Bronchial epithelial cell (primary cell): ENCODE results near the gene MRGPRX2. TPM values are rescaled to one million over a fixed set of nuclear protein-coding genes. Genes with fewer than 3 reads are reported as not detected.

Experiments
- DNase-seq: peaks from one replicate; pipeline ENCODE4 v3.0.0-alpha.2; 2010; ENCODE audit warnings: low read depth
- FAIRE-seq: peaks from 2 replicates; lab custom pipeline; 2011; peaks lifted over from hg19 to GRCh38; lab: Jason Lieb, UNC
- H3K27me3 ChIP-seq: 2 replicates; pipeline ENCODE4 v1.5.1; 2011; ENCODE audit warnings: low read length; ENCODE audit not compliant: control insufficient read depth, insufficient read depth
- H3K36me3 ChIP-seq: 2 replicates; pipeline ENCODE4 v1.5.1; 2011; ENCODE audit warnings: low read length; ENCODE audit not compliant: control insufficient read depth, insufficient read depth
- H3K4me3 ChIP-seq: 2 replicates; pipeline ENCODE4 v1.5.1; 2011; ENCODE audit warnings: mild to moderate bottlenecking, low read depth, low read length, control low read depth
- total RNA-seq: library from RNA; depleted of rRNA; stranded (reverse); fragments of >200 nt; gene quantifications from 2 replicates; pipeline ENCODE4 v1.2.1, GENCODE V29; 2014
- TF ChIP-seq, protein P1 (sequence below): IDR thresholded peaks from 2 replicates; pipeline ENCODE4 v1.5.1; 2011; ENCODE audit warnings: mild to moderate bottlenecking, moderate library complexity, low read length, control low read depth, inconsistent platforms; ENCODE audit not compliant: insufficient read depth, severe bottlenecking

Gene MRGPRX2
- total RNA-seq = not detected in 2 replicates

DNA sequence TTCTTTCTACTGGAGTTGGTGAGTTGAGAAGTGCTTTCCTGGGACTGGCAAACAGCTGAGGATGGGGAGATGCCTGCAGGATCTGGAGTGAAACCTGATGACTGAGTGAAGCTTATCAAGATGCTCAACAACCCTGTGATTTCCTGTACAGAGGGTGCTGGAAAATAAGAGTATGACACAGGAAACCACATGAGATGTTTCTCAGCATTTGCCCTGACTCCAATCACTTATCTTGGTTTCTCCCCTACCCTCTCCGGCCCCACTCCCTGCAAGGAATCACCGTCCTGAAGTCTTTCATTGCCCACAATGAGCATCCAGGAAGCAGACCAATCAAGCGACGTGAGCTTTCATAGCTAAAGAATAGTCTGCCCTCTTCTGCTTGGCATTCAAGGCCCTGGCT is at the start of gene MRGPRX2:
Gene MRGPRX2 (minus strand): TSS at position 89 of the 400 bp plus-strand sequence. CDS start 4,315 bp downstream, outside the sequence.
- H3K4me3 ChIP-seq = no peak within 1 kb of the TSS
- no peaks in the 10 kb centered on the region for H3K36me3 ChIP-seq
- peaks cover 4% of the 10 kb centered on the region for H3K27me3 ChIP-seq
- no peak for DNase-seq
- peak; percentile 23 for FAIRE-seq
- TF ChIP-seq, protein P1, sequence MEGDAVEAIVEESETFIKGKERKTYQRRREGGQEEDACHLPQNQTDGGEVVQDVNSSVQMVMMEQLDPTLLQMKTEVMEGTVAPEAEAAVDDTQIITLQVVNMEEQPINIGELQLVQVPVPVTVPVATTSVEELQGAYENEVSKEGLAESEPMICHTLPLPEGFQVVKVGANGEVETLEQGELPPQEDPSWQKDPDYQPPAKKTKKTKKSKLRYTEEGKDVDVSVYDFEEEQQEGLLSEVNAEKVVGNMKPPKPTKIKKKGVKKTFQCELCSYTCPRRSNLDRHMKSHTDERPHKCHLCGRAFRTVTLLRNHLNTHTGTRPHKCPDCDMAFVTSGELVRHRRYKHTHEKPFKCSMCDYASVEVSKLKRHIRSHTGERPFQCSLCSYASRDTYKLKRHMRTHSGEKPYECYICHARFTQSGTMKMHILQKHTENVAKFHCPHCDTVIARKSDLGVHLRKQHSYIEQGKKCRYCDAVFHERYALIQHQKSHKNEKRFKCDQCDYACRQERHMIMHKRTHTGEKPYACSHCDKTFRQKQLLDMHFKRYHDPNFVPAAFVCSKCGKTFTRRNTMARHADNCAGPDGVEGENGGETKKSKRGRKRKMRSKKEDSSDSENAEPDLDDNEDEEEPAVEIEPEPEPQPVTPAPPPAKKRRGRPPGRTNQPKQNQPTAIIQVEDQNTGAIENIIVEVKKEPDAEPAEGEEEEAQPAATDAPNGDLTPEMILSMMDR = no peak

DNA sequence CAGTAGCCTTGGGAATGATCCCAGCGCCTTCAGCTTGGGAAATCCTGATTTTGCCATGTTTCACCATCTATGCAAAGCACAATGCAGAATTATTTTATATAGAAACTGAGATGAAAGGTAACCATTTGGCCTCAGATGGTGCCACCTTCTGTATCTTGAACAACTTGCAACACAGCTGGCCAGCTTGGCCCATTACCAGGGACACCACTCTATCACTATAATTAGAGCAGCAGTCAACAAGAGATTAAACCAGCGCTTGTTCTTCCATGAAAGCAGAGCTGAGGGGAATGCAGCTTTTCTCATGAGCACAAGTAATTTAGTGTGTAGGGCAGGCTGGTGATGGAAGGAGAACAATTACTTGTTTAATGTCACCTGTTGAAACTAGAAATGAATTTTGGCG is 49.8 kb upstream of the MRGPRX2 start:
- DNase-seq = no peak
- TF ChIP-seq, protein P1 = no peak
- Histone ChIP-seq H3K36me3 (no peaks in the 10 kb centered on the region), H3K4me3 (no peak overlapping the region), H3K27me3 (no peaks in the 10 kb centered on the region)
- FAIRE-seq = no peak

DNA sequence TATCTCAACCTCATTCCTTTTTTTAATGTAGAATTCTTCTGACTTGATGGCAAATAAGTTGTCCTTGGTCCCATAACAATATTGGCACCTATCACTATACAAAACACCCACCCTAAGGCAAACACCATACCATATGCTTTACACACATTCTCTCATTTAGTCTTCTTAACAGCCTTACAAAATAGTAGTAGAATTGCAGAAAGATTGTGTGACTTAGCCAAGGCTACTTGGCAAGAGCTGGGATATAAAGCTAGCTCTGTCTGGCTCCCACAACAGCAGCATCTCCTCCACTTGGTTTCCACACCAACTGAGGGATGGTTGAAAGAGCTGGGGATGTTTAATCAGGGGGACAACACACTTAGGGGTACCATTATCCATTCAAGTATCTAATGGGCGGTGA is 46.6 kb upstream of the MRGPRX2 start:
- H3K27me3 ChIP-seq = no peaks in the 10 kb centered on the region
- H3K4me3 ChIP-seq = no peak overlapping the region
- FAIRE-seq (no peak), DNase-seq (no peak)
- no peaks in the 10 kb centered on the region for H3K36me3 ChIP-seq
- TF ChIP-seq, protein P1 = no peak

DNA sequence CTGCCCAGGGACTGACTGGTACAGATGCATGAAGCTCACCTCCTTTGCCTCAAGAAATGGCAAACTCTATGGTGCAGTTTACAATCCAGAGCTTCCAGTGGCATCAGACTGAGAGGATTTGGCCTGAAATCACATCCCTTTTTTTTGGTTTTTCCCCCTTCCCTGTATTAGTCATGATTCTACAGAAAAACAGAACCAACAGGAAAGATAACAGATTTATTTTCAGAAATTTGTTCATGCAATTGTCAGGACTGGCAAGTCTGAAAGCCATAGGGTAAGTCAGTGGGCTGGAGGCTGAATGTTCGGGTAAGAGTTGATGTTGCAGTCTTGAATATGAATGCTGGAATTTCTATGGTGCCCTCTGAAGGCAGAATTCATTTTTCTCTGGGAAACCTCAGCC is 44.5 kb upstream of the MRGPRX2 start:
- no peak for DNase-seq
- no peak for FAIRE-seq
- TF ChIP-seq, protein P1 = no peak
- Histone ChIP-seq H3K27me3 (no peaks in the 10 kb centered on the region), H3K36me3 (no peaks in the 10 kb centered on the region), H3K4me3 (no peak overlapping the region)

DNA sequence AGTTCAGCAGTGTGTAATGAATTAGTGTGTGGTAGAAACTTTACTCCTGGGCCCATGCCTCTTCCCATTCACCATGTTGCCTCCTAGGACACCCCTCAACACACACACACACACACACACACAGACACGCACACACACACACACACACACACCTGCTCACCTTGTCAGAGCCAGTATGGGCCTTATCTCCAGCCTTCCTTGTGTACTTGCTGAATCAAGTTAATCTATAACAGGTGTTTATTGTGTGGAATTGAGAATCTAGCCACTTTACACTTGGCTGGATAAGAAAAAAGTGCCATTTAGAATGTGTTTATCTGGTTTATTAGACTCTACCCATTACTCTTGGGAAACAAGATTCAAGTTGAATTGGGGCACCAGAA is 42.0 kb upstream of the MRGPRX2 start:
- TF ChIP-seq, protein P1 = no peak
- Histone ChIP-seq H3K27me3 (no peaks in the 10 kb centered on the region), H3K4me3 (no peak overlapping the region), H3K36me3 (no peaks in the 10 kb centered on the region)
- DNase-seq (no peak), FAIRE-seq (no peak)

DNA sequence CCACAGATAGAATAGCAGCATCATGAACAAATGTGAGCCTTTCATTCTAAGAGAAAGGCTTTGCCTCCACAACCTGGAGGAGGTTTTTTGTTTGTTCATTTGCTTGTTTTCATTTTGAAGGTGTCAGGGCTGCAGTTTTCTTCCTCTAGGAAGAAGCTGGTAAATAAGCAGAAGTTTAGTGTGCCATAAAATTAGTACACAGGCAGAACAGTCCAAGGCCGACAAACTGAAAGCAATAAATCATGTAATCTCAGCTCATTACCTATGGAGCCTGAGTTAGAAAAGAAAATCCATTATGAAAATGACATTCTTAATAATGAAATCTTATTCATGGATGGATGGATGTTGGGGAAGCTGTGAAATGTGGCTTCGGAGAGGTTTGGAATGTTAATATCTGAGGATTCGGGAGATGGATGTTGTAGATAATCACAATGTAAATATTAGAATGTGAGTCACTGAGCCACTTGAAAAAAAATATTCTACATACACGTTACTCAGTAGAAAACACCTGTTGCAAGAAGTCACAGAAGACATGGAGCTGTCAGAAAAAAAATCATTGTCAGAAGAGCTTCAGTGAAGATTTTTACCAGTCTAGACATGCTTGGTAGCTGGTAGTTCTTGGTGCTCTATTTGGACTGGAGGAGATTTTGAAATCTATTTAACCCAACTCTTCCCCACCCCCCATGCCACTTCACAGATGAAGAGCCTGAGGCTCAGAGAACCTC is 41.4 kb upstream of the MRGPRX2 start:
- Histone ChIP-seq H3K27me3 (no peaks in the 10 kb centered on the region), H3K36me3 (no peaks in the 10 kb centered on the region), H3K4me3 (no peak overlapping the region)
- peak; percentile 84 for DNase-seq
- TF ChIP-seq, protein P1 = no peak
- peak; percentile 76 for FAIRE-seq
